ENCODE results near the gene MED8. TPM values are rescaled to one million over a fixed set of nuclear protein-coding genes. Genes with fewer than 3 reads are reported as not detected.
A peak's percentile ranks its signal among the peaks of the same experiment; 100 is the strongest.

The MED8 gene
- total RNA-seq, 8 experiments from 2014 or later = 22.7 to 121 (median 57.1) TPM

- in situ Hi-C loops (cut with MboI; ENCODE audit: low pct_unique_long_range_greater_than_20kb in 2 of 9, low sequenced_read_pairs in 9 of 9, unreplicated experiment in 9 of 9) = loop anchor here in 1 of 9 experiments (10.0 kb wide), 1 partner anchor 129 kb away; no protein-coding TSS in a partner anchor
- Histone ChIP-seq H3K27ac (no peak overlapping the region), H3K4me3 (no peak overlapping the region), H3K4me1 (replicated peaks in 1 of 2) (peaks cover 9 to 22% of the 10 kb centered on the region in 2 donors)
- ATAC-seq (replicated peaks in 6 of 8) = no peak
- 0 to 87% (median 60%) methylated on average over 1 to 5 of the region's 9 CpGs; no CpG with 5 or more reads in 4 of the 10 experiments for WGBS, 10 experiments
Measured at GRCh38 chr1:43363283-43363934, 26.2 kb downstream of the MED8 start.

- peaks cover 5 to 13% of the 10 kb centered on the region in 2 donors for H3K4me1 ChIP-seq (replicated peaks in 1 of 2)
- in situ Hi-C loops (cut with MboI; ENCODE audit: low pct_unique_long_range_greater_than_20kb in 2 of 9, low sequenced_read_pairs in 9 of 9, unreplicated experiment in 9 of 9) = loop anchor here in 1 of 9 experiments (10.0 kb wide), 1 partner anchor 126 kb away; no protein-coding TSS in a partner anchor
- no peak overlapping the region for H3K27ac ChIP-seq
- no peak for ATAC-seq (replicated peaks in 6 of 8)
- WGBS, 10 experiments = 100% methylated on average over 1 of the region's 4 CpGs; no CpG with 5 or more reads in 9 of the 10 experiments
- H3K4me3 ChIP-seq = peak overlapping the region in 1 of 5 donors; percentile 58
Measured at GRCh38 chr1:43360616-43361015, 29.0 kb downstream of the MED8 start.

DNA sequence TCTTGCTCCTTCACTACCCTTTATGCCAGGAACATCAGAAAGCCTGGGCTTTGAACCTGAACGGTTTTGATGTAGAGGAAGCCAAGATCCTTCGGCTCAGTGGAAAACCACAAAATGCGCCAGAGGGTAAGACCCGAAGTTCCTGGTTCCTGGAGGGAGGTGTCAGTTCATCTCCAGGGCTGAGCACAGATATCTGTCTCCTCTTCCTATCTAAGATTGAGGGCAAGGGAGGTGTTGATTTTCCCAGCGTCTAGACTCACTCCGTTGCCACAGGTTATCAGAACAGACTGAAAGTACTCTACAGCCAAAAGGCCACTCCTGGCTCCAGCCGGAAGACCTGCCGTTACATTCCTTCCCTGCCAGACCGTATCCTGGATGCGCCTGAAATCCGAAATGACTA lies 29.9 kb downstream of the MED8 start:
- 0 to 43% (median 27%) methylated on average over 1 to 11 of the region's 11 CpGs; no CpG with 5 or more reads in 2 of the 10 experiments for WGBS, 10 experiments
- no peak for ATAC-seq (replicated peaks in 6 of 8)
- in situ Hi-C loops (cut with MboI; ENCODE audit: low pct_unique_long_range_greater_than_20kb in 2 of 9, low sequenced_read_pairs in 9 of 9, unreplicated experiment in 9 of 9) = loop anchor here in 1 of 9 experiments (10.0 kb wide), 1 partner anchor 125 kb away; no protein-coding TSS in a partner anchor
- Histone ChIP-seq H3K4me3 (peak overlapping the region; percentile 58 to 84 (median 72)), H3K27ac (no peak overlapping the region), H3K4me1 (replicated peaks in 1 of 2) (peaks cover 5 to 13% of the 10 kb centered on the region in 2 donors)

GRCh38 chr1:43358746-43359693 lies 30.6 kb downstream of the MED8 start, which contains the start of gene CDC20:
Gene CDC20 (plus strand): TSS chr1:43358981. CDS start chr1:43359216, 235 bp downstream.
- peak; percentile 95 to 98 (median 97) for ATAC-seq (replicated peaks in 6 of 8)
- Histone ChIP-seq H3K4me3 (peak within 1 kb of the TSS; percentile 58 to 84 (median 72)), H3K4me1 (replicated peaks in 1 of 2) (peaks cover 5 to 13% of the 10 kb centered on the region in 2 donors), H3K27ac (peak within 1 kb of the TSS; percentile 69 to 79)
- in situ Hi-C loops (cut with MboI; ENCODE audit: low pct_unique_long_range_greater_than_20kb in 2 of 9, low sequenced_read_pairs in 9 of 9, unreplicated experiment in 9 of 9) = no loop called here
- WGBS, 10 experiments = 0 to 3% (median 1%) methylated on average over 3 to 13 of the region's 59 CpGs; no CpG with 5 or more reads in 4 of the 10 experiments

DNA sequence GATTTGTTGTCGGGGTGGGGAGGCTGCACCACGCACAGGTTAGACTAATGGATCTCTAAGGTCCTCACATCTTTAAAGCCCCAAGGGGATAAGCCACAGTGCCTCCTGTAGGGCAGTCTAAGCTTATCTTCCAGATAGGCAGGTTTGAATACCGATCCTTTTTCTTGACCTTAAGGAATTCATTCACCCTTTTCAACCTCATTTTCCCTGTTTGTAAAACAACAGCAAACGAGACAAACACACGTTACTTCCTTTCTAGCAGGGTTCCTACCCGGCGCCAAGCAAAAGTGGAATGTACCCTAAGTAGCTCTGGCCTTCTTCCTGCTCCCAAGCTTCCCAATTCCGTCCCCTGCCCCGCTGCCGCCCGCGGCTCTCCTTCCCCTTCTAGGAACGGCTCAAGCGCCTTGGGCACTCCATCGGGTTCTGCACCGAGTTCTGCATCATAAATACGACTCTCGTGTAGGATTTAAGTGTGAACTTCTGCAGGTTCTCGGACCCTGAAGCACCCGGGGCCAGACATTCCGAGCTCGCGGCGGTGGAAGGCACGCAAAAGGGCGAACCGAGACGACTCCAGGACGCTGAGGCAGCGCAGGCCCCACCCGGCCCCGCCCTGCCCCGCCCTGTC lies 31.4 kb downstream of the MED8 start:
- Histone ChIP-seq H3K4me3 (peak overlapping the region; percentile 58 to 84 (median 72)), H3K4me1 (replicated peaks in 1 of 2) (peaks cover 5 to 13% of the 10 kb centered on the region in 2 donors), H3K27ac (peak overlapping the region; percentile 69 to 79)
- in situ Hi-C loops (cut with MboI; ENCODE audit: low pct_unique_long_range_greater_than_20kb in 2 of 9, low sequenced_read_pairs in 9 of 9, unreplicated experiment in 9 of 9) = no loop called here
- 0 to 6% (median 1%) methylated on average over 1 to 14 of the region's 33 CpGs; no CpG with 5 or more reads in 3 of the 10 experiments for WGBS, 10 experiments
- peak; percentile 10 to 45 (median 36) for ATAC-seq (replicated peaks in 6 of 8)

- no peak overlapping the region for H3K4me3 ChIP-seq
- ATAC-seq (replicated peaks in 6 of 8) = no peak
- no peak overlapping the region for H3K27ac ChIP-seq
- 91 to 100% (median 97%) methylated on average over 2 to 4 of the region's 4 CpGs; no CpG with 5 or more reads in 1 of the 10 experiments for WGBS, 10 experiments
- in situ Hi-C loops (cut with MboI; ENCODE audit: low pct_unique_long_range_greater_than_20kb in 2 of 9, low sequenced_read_pairs in 9 of 9, unreplicated experiment in 9 of 9) = no loop called here
- H3K4me1 ChIP-seq (replicated peaks in 1 of 2) = peaks cover 5 to 13% of the 10 kb centered on the region in 2 donors
Measured at GRCh38 chr1:43357251-43357650, 32.3 kb downstream of the MED8 start.

GRCh38 chr1:43354936-43355335 lies 34.7 kb downstream of the MED8 start:
- in situ Hi-C loops (cut with MboI; ENCODE audit: low pct_unique_long_range_greater_than_20kb in 2 of 9, low sequenced_read_pairs in 9 of 9, unreplicated experiment in 9 of 9) = no loop called here
- Histone ChIP-seq H3K27ac (no peak overlapping the region), H3K4me3 (no peak overlapping the region), H3K4me1 (replicated peaks in 1 of 2) (peaks cover 5 to 7% of the 10 kb centered on the region in 2 donors)
- ATAC-seq (replicated peaks in 6 of 8) = peak in 1 of 8 experiments; percentile 13
- WGBS, 10 experiments = 67 to 100% (median 80%) methylated on average over 1 to 2 of the region's 2 CpGs; no CpG with 5 or more reads in 7 of the 10 experiments

GRCh38 chr1:43354471-43354870 lies 35.1 kb downstream of the MED8 start:
- 56 to 100% (median 82%) methylated on average over 1 to 2 of the region's 2 CpGs; no CpG with 5 or more reads in 2 of the 10 experiments for WGBS, 10 experiments
- H3K27ac ChIP-seq = no peak overlapping the region

DNA sequence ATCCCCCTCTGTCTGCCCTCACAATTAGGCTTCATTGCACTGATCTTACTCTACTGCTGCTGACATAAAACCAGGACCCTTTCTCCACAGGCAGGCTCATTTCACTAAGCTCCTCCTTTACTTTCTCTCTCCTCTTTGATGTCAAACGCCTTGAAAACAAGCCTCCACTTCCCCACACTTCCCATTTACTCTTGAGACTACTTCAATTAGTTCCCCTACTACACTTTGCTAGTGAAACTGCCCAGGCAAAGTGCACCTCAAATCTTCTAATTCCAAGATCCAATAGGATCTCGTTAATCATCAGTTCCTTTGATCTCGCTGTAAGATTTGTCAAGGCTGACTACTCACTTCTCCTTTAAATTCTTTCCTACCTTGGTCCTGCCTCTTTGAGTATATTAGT lies 36.7 kb downstream of the MED8 start:
- peaks cover 16 to 20% of the 10 kb centered on the region in 2 donors for H3K4me1 ChIP-seq (replicated peaks in 1 of 2)
- in situ Hi-C loops (cut with MboI; ENCODE audit: low pct_unique_long_range_greater_than_20kb in 2 of 9, low sequenced_read_pairs in 9 of 9, unreplicated experiment in 9 of 9) = no loop called here
- WGBS, 10 experiments = 42 to 100% (median 75%) methylated on average over 2 to 3 of the region's 3 CpGs; no CpG with 5 or more reads in 2 of the 10 experiments

More at GRCh38 chr1:43354471-43354870, 35.1 kb downstream of the MED8 start:
- in situ Hi-C loops (cut with MboI; ENCODE audit: low pct_unique_long_range_greater_than_20kb in 2 of 9, low sequenced_read_pairs in 9 of 9, unreplicated experiment in 9 of 9) = no loop called here
- Histone ChIP-seq H3K4me1 (replicated peaks in 1 of 2) (peaks cover 10% of the 10 kb centered on the region in 2 donors), H3K4me3 (no peak overlapping the region)
- no peak for ATAC-seq (replicated peaks in 6 of 8)

GRCh38 chr1:43352351-43352705 lies 37.3 kb downstream of the MED8 start:
- Histone ChIP-seq H3K4me1 (replicated peaks in 1 of 2) (peaks cover 12 to 16% of the 10 kb centered on the region in 2 donors), H3K4me3 (no peak overlapping the region), H3K27ac (no peak overlapping the region)
- no peak for ATAC-seq (replicated peaks in 6 of 8)
- 60% methylated on average over 1 of the region's 2 CpGs; no CpG with 5 or more reads in 9 of the 10 experiments for WGBS, 10 experiments
- in situ Hi-C loops (cut with MboI; ENCODE audit: low pct_unique_long_range_greater_than_20kb in 2 of 9, low sequenced_read_pairs in 9 of 9, unreplicated experiment in 9 of 9) = no loop called here

More for the DNA sequence above, 36.7 kb downstream of the MED8 start:
- ATAC-seq (replicated peaks in 6 of 8) = no peak
- H3K4me3 ChIP-seq = no peak overlapping the region
- no peak overlapping the region for H3K27ac ChIP-seq

- no peak overlapping the region for H3K27ac ChIP-seq
- ATAC-seq (replicated peaks in 6 of 8) = no peak
- H3K4me1 ChIP-seq (replicated peaks in 1 of 2) = peaks cover 12 to 16% of the 10 kb centered on the region in 2 donors
- in situ Hi-C loops (cut with MboI; ENCODE audit: low pct_unique_long_range_greater_than_20kb in 2 of 9, low sequenced_read_pairs in 9 of 9, unreplicated experiment in 9 of 9) = no loop called here
- no peak overlapping the region for H3K4me3 ChIP-seq
- 31 to 100% (median 88%) methylated on average over 3 to 10 of the region's 10 CpGs for WGBS, 10 experiments
Measured at GRCh38 chr1:43351421-43352350, 37.9 kb downstream of the MED8 start.
